ENCODE measurements around the gene DNAH11.

DNA sequence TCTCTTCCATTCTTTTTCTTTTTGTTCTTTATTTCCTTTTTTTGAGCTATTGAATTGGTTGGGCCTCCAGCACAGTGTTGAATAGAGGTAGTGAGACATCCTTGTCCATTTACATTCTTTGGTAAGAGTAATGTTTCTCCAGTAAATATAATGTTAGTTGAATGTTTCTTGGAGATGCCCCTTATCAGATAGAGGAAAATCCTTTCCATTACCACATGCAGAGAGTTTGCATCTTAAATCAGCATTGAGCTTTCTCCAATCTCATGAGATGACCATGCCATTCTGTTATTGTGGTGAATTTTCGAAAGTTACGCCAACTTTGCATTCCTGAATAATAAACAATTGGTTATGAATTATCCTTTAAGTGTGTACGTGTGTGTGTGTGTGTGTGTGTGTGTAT is 127.7 kb downstream of the DNAH11 start:
- TF ChIP-seq ZBTB7A (IDR thresholded peaks at IDR 0.05; ENCODE audit: low read depth) (no peak), USF1 (IDR thresholded peaks at IDR 0.05) (no peak), EP300 (IDR thresholded peaks at IDR 0.05; ENCODE audit: borderline replicate concordance) (no peak), RAD21 (IDR thresholded peaks at IDR 0.05; ENCODE audit: low read depth) (no peak), TAF1 (IDR thresholded peaks at IDR 0.05; ENCODE audit: low read depth) (no peak), CEBPB (IDR thresholded peaks at IDR 0.05) (no peak), EGR1 (IDR thresholded peaks at IDR 0.05) (no peak), TCF12 (IDR thresholded peaks at IDR 0.05; ENCODE audit: low read depth) (no peak), CREB1 (IDR thresholded peaks at IDR 0.05; ENCODE audit: low read depth) (no peak), YY1 (IDR thresholded peaks at IDR 0.05; ENCODE audit: low read depth) (no peak), NFIC (IDR thresholded peaks at IDR 0.05) (no peak), FOXM1 (IDR thresholded peaks at IDR 0.05; ENCODE audit: borderline replicate concordance, low read depth) (no peak)
- TF ChIP-seq, protein P1, sequence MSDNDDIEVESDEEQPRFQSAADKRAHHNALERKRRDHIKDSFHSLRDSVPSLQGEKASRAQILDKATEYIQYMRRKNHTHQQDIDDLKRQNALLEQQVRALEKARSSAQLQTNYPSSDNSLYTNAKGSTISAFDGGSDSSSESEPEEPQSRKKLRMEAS (IDR thresholded peaks at IDR 0.05), result no peak
- TF ChIP-seq, protein P2, sequence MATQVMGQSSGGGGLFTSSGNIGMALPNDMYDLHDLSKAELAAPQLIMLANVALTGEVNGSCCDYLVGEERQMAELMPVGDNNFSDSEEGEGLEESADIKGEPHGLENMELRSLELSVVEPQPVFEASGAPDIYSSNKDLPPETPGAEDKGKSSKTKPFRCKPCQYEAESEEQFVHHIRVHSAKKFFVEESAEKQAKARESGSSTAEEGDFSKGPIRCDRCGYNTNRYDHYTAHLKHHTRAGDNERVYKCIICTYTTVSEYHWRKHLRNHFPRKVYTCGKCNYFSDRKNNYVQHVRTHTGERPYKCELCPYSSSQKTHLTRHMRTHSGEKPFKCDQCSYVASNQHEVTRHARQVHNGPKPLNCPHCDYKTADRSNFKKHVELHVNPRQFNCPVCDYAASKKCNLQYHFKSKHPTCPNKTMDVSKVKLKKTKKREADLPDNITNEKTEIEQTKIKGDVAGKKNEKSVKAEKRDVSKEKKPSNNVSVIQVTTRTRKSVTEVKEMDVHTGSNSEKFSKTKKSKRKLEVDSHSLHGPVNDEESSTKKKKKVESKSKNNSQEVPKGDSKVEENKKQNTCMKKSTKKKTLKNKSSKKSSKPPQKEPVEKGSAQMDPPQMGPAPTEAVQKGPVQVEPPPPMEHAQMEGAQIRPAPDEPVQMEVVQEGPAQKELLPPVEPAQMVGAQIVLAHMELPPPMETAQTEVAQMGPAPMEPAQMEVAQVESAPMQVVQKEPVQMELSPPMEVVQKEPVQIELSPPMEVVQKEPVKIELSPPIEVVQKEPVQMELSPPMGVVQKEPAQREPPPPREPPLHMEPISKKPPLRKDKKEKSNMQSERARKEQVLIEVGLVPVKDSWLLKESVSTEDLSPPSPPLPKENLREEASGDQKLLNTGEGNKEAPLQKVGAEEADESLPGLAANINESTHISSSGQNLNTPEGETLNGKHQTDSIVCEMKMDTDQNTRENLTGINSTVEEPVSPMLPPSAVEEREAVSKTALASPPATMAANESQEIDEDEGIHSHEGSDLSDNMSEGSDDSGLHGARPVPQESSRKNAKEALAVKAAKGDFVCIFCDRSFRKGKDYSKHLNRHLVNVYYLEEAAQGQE (IDR thresholded peaks at IDR 0.05; ENCODE audit: low read depth), result no peak

Data from Ishikawa (cell line).